CD14-positive monocyte (primary cell): ENCODE data around the gene HP1BP3. TPM values are rescaled to one million over a fixed set of nuclear protein-coding genes. Genes with fewer than 3 reads are reported as not detected.

ENCODE experiments used
- DNase-seq, 3 donors: peaks; one replicate each; pipeline ENCODE4 v3.0.0-alpha.2; 2011 to 2022
- H2AFZ ChIP-seq: 2 replicates; pipeline ENCODE4 v1.6.0; 2012; ENCODE audit warnings: mild to moderate bottlenecking, low read depth, low read length, inconsistent platforms; ENCODE audit not compliant: insufficient read depth, poor library complexity, severe bottlenecking
- H3K27ac ChIP-seq, 2 donors: 1 replicate in 1 of 2; 2 replicates in 1 of 2; pipeline ENCODE4 v1.5.1; 2012 to 2013; ENCODE audit warnings: low read length in 2 of 2, control low read depth in 1 of 2, inconsistent platforms in 1 of 2, low read depth in 1 of 2, mild to moderate bottlenecking in 1 of 2
- H3K27me3 ChIP-seq, 2 donors: one replicate each; pipeline versions ENCODE4 v1.6.0 to v1.6.1; 2011 to 2013; ENCODE audit warnings: low read length in 2 of 2; ENCODE audit not compliant: control insufficient read depth in 2 of 2, insufficient read depth in 2 of 2
- H3K36me3 ChIP-seq, 2 donors: replicated peaks in 1 of 2; 1 replicate in 1 of 2; 2 replicates in 1 of 2; pipeline versions ENCODE4 v1.5.1 to v1.6.1; 2012 to 2013; ENCODE audit warnings: low read length in 2 of 2, control low read depth in 1 of 2, inconsistent platforms in 1 of 2, mild to moderate bottlenecking in 1 of 2; ENCODE audit not compliant: insufficient read depth in 2 of 2, control insufficient read depth in 1 of 2
- H3K4me1 ChIP-seq, 2 donors: 1 replicate in 1 of 2; 2 replicates in 1 of 2; pipeline versions ENCODE4 v1.5.1 to v1.6.1; 2012 to 2013; ENCODE audit warnings: low read length in 2 of 2, control low read depth in 1 of 2, inconsistent platforms in 1 of 2, mild to moderate bottlenecking in 1 of 2, moderate library complexity in 1 of 2; ENCODE audit not compliant: insufficient read depth in 2 of 2, control insufficient read depth in 1 of 2
- H3K4me2 ChIP-seq: replicated peaks from 2 replicates; pipeline ENCODE3; 2012; ENCODE audit warnings: low read length, moderate library complexity, mild to moderate bottlenecking; ENCODE audit not compliant: poor library complexity, severe bottlenecking; ENCODE audit errors: extremely low read depth
- H3K4me3 ChIP-seq, 3 experiments: fragments of 200-600 bp in 1 of 3; sonication (generic) in 1 of 3; replicated peaks in 1 of 3; 1 replicate in 2 of 3; 2 replicates in 1 of 3; pipeline ENCODE4 v1.5.1; 2011 to 2013; ENCODE audit warnings: low read length in 3 of 3, mild to moderate bottlenecking in 3 of 3, control low read depth in 2 of 3, low read depth in 2 of 3, inconsistent platforms in 1 of 3, moderate library complexity in 1 of 3
- H3K79me2 ChIP-seq: 2 replicates; pipeline ENCODE4 v1.6.0; 2012; ENCODE audit warnings: mild to moderate bottlenecking, control low read depth, inconsistent platforms, low read length, moderate library complexity; ENCODE audit not compliant: insufficient read depth
- H3K9ac ChIP-seq: 2 replicates; pipeline ENCODE4 v1.6.0; 2017; ENCODE audit warnings: low read length, mild to moderate bottlenecking; ENCODE audit not compliant: insufficient read depth, poor library complexity, severe bottlenecking
- H3K9me3 ChIP-seq, 2 donors: replicated peaks in 1 of 2; 1 replicate in 1 of 2; 2 replicates in 1 of 2; pipeline versions ENCODE4 v1.5.1 to v1.6.1; 2012 to 2013; ENCODE audit warnings: low read length in 2 of 2, control low read depth in 1 of 2; ENCODE audit not compliant: control insufficient read depth in 1 of 2, insufficient read depth in 1 of 2
- H4K20me1 ChIP-seq: 2 replicates; pipeline ENCODE4 v1.6.0; 2012; ENCODE audit warnings: mild to moderate bottlenecking, low read length, control low read depth, moderate library complexity; ENCODE audit not compliant: insufficient read depth
- H3K27ac Mint-ChIP-seq, 7 donors: one replicate each; pipeline ENCODE4 v1.8.0; 2020; ENCODE audit warnings: mild to moderate bottlenecking in 7 of 7, mixed read lengths in 7 of 7, moderate library complexity in 6 of 7, inconsistent platforms in 2 of 7
- H3K27me3 Mint-ChIP-seq, 3 donors: one replicate each; pipeline ENCODE4 v1.8.0; 2021 to 2022; ENCODE audit warnings: low read depth in 3 of 3, mild to moderate bottlenecking in 3 of 3, mixed read lengths in 3 of 3, moderate library complexity in 3 of 3, inconsistent platforms in 1 of 3
- H3K36me3 Mint-ChIP-seq, 2 donors: one replicate each; pipeline ENCODE4 v1.8.0; 2020; ENCODE audit warnings: mixed read lengths in 2 of 2, inconsistent platforms in 1 of 2, mild to moderate bottlenecking in 1 of 2
- H3K4me1 Mint-ChIP-seq: one replicate; pipeline ENCODE4 v1.8.0; 2020; ENCODE audit warnings: mild to moderate bottlenecking, mixed read lengths
- H3K4me3 Mint-ChIP-seq, 2 donors: one replicate each; pipeline ENCODE4 v1.8.0; 2020; ENCODE audit warnings: mild to moderate bottlenecking in 2 of 2, mixed read lengths in 2 of 2, moderate library complexity in 1 of 2
- H3K9me3 Mint-ChIP-seq, 7 donors: one replicate each; pipeline ENCODE4 v1.8.0; 2020 to 2022; ENCODE audit warnings: mixed read lengths in 7 of 7, mild to moderate bottlenecking in 6 of 7, moderate library complexity in 6 of 7, inconsistent platforms in 2 of 7
- WGBS: methylation state at CpG from one replicate; pipeline ENCODE4 v1.1.5; 2013; ENCODE audit warnings: missing lambda C conversion rate; ENCODE audit not compliant: insufficient coverage; 5-methylcytosine and 5-hydroxymethylcytosine counted together
- intact Hi-C, 2 donors: fragments of 100-400 bp; cut with micrococcal nuclease; formaldehyde crosslinking; loops; one replicate each; pipeline versions ENCODE4 v1.15.0 to v1.15.1; 2023
- polyA minus RNA-seq: library from RNA; depleted of rRNA, polyadenylated mRNA; stranded (reverse); fragments of >200 nt; gene quantifications from 2 replicates; pipeline ENCODE4 v1.2.3, GENCODE V29; 2012
- polyA plus RNA-seq, 3 donors: library from polyadenylated mRNA; depleted of rRNA in 1 of 3; unstranded in 2 of 3; stranded (reverse) in 1 of 3; fragments of 300-500 nt in 2 of 3; fragments of >200 nt in 1 of 3; fragmentation: Illumina TruSeq in 2 of 3; gene quantifications; 1 replicate in 2 of 3; 2 replicates in 1 of 3; pipeline ENCODE4 v1.2.3, GENCODE V29; 2012 to 2021
- total RNA-seq, 12 experiments: library from RNA in 1 of 12; stranded (reverse) in 1 of 12; fragments of 120-200 nt in 1 of 12; gene quantifications; one replicate each; pipeline ENCODE4 v1.2.4 and lab custom pipeline; 2013 to 2026; ENCODE audit warnings: mixed read lengths in 6 of 12, inconsistent platforms in 1 of 12
- TF ChIP-seq, protein P1 (sequence below): fragments of 200-600 bp; IDR thresholded peaks from one replicate; pipeline ENCODE4 v1.8.0; 2022; ENCODE audit warnings: antibody characterized with exemption, mild to moderate bottlenecking

HP1BP3 gene, protein sequence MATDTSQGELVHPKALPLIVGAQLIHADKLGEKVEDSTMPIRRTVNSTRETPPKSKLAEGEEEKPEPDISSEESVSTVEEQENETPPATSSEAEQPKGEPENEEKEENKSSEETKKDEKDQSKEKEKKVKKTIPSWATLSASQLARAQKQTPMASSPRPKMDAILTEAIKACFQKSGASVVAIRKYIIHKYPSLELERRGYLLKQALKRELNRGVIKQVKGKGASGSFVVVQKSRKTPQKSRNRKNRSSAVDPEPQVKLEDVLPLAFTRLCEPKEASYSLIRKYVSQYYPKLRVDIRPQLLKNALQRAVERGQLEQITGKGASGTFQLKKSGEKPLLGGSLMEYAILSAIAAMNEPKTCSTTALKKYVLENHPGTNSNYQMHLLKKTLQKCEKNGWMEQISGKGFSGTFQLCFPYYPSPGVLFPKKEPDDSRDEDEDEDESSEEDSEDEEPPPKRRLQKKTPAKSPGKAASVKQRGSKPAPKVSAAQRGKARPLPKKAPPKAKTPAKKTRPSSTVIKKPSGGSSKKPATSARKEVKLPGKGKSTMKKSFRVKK
- total RNA-seq (2013) = 199 TPM
- polyA plus RNA-seq (100 to 1,000 TPM; 121 to 137 (median 135) TPM), polyA minus RNA-seq (105 and 124 TPM in 2 replicates), total RNA-seq (lab: John Stamatoyannopoulos, UW) (73.6 to 238 (median 158) reads per million in 11 experiments)

DNA sequence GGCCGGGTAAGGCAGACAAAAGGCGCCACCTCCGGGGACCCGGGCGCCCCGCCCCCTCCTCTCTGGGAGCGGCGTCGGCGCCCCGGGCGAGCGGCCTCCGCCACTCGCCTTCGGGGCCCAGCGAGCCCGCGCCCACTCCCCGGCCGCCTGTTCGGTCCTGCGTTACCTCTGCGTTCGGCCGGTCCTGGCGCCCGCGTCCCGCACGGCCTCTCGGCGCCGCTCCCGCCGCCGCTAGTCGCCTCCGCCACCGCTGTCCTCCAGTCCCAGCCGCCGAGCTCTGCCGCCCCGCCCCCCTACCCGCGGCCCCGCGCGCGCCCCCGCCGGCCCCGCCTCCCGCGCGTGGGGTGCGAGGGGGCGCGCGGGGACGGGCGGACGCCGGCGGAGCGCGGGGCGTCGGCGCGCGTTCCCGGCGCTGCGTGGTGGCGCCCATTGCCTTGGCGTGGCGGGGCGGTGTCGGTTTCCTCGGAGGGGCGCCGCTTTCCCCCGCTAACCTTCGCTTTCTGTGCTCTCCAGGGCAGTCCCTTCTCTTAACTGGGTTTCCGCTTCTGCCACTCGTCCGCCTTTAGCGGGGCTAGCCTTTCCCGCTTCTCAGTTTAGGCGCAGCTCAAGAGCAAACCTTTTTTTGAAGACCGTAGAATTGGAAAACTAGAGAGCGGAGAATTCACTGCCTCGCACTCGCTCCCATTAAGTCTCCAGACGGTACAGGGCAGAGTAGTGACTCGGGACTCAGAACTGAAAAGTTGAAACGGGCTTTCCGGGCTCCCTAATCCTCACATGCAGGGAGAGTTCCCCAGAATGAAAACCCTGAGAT is at the start of gene HP1BP3:
HP1BP3 (minus strand) TSS at position 279 of the 811 bp plus-strand sequence. CDS start 6,867 bp downstream, outside the sequence.
- H3K4me2 ChIP-seq = peak within 1 kb of the TSS; percentile 83
- WGBS = under 1% methylated on average over 97 of the region's 99 CpGs
- peaks cover 45% of the 10 kb centered on the region for H3K79me2 ChIP-seq
- H3K27me3 ChIP-seq = no peaks in the 10 kb centered on the region
- H3K4me3 Mint-ChIP-seq = peak within 1 kb of the TSS; percentile 97 to 99
- TF ChIP-seq, protein P1, sequence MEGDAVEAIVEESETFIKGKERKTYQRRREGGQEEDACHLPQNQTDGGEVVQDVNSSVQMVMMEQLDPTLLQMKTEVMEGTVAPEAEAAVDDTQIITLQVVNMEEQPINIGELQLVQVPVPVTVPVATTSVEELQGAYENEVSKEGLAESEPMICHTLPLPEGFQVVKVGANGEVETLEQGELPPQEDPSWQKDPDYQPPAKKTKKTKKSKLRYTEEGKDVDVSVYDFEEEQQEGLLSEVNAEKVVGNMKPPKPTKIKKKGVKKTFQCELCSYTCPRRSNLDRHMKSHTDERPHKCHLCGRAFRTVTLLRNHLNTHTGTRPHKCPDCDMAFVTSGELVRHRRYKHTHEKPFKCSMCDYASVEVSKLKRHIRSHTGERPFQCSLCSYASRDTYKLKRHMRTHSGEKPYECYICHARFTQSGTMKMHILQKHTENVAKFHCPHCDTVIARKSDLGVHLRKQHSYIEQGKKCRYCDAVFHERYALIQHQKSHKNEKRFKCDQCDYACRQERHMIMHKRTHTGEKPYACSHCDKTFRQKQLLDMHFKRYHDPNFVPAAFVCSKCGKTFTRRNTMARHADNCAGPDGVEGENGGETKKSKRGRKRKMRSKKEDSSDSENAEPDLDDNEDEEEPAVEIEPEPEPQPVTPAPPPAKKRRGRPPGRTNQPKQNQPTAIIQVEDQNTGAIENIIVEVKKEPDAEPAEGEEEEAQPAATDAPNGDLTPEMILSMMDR = no peak
- intact Hi-C loops = loop anchor here in 1 of 2 donors (5.0 kb wide), 1 partner anchor 55 kb away; the partner anchor contains the start of gene SH2D5
- H3K27ac ChIP-seq = peak within 1 kb of the TSS; percentile 90 to 94
- no peaks in the 10 kb centered on the region for H3K36me3 ChIP-seq
- H3K4me3 ChIP-seq = peak within 1 kb of the TSS; percentile 90 to 99 (median 93)
- H3K27ac Mint-ChIP-seq = peak within 1 kb of the TSS; percentile 93 to 99 (median 96)
- H3K27me3 Mint-ChIP-seq = peaks cover 0 to 3% (median 0%) of the 10 kb centered on the region in 3 donors
- peaks cover 23 to 29% of the 10 kb centered on the region in 2 donors for H3K4me1 ChIP-seq
- H4K20me1 ChIP-seq = peaks cover 37% of the 10 kb centered on the region
- no peaks in the 10 kb centered on the region for H3K9me3 ChIP-seq
- DNase-seq = peak; percentile 41 to 63 (median 58)
- peak within 1 kb of the TSS; percentile 97 for H2AFZ ChIP-seq
- peak within 1 kb of the TSS; percentile 91 for H3K9ac ChIP-seq
- H3K4me1 Mint-ChIP-seq = peaks cover 31% of the 10 kb centered on the region
- no peaks in the 10 kb centered on the region for H3K9me3 Mint-ChIP-seq
- H3K36me3 Mint-ChIP-seq = no peaks in the 10 kb centered on the region

DNA sequence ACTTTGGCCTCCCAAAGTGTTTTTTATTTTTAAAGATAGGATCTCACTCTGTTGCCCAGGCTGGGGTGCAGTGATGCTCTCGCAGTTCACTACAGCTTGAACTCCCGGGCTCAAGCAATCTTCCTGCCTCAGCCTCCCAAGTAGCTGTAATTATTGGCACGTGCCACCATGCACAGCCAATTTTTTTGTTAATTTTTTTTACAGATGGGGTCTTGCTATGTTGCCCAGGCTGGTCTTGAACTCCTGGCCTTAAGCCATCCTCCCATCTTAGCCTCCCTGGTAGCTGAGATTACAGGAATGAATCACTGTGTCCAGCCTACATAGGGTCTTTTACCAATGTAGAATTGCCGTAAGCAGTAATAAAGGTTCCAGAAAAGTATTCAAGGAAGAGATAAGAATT is 49.1 kb upstream of the HP1BP3 start:
- Mint-ChIP-seq H3K27ac (peak overlapping the region in 1 of 7 donors; percentile 75), H3K36me3 (peaks cover 40 to 43% of the 10 kb centered on the region in 2 donors), H3K9me3 (peaks cover 0 to 4% (median 0%) of the 10 kb centered on the region in 7 donors), H3K27me3 (no peaks in the 10 kb centered on the region), H3K4me1 (peaks cover 21% of the 10 kb centered on the region), H3K4me3 (no peak overlapping the region)
- no peak for DNase-seq
- Histone ChIP-seq H3K9ac (no peak overlapping the region), H3K27ac (no peak overlapping the region), H3K9me3 (no peaks in the 10 kb centered on the region), H4K20me1 (no peaks in the 10 kb centered on the region), H3K36me3 (peaks cover 16 to 47% of the 10 kb centered on the region in 2 donors), H3K4me2 (no peak overlapping the region), H3K4me3 (no peak overlapping the region), H3K79me2 (no peaks in the 10 kb centered on the region), H3K4me1 (peaks cover 0 to 13% of the 10 kb centered on the region in 2 donors), H2AFZ (no peak overlapping the region), H3K27me3 (no peaks in the 10 kb centered on the region)
- TF ChIP-seq, protein P1 = no peak
- 100% methylated on average over 3 of the region's 4 CpGs for WGBS
- intact Hi-C loops = no loop called here
